H9 (cell line): ENCODE results near the gene ADAM11. TPM values are rescaled to one million over a fixed set of nuclear protein-coding genes. Genes with fewer than 3 reads are reported as not detected.

Experiments used
- DNase-seq: peaks from one replicate; pipeline ENCODE4 v3.0.0-alpha.2; 2017
- H2AFZ ChIP-seq: one replicate; pipeline ENCODE4 v1.6.1; 2013; ENCODE audit warnings: mild to moderate bottlenecking, low read length, control low read depth, moderate library complexity
- H2AK5ac ChIP-seq: 2 replicates; pipeline ENCODE4 v1.6.1; 2013; ENCODE audit warnings: low read length, control low read depth, mixed read lengths; ENCODE audit not compliant: insufficient read length
- H2BK120ac ChIP-seq: one replicate; pipeline ENCODE4 v1.6.1; 2013; ENCODE audit warnings: low read depth, mild to moderate bottlenecking, low read length, control low read depth, inconsistent platforms; ENCODE audit not compliant: poor library complexity, severe bottlenecking
- H2BK12ac ChIP-seq: 2 replicates; pipeline ENCODE4 v1.6.1; 2013; ENCODE audit warnings: low read length, control low read depth, mixed read lengths, low read depth; ENCODE audit not compliant: insufficient read length
- H2BK15ac ChIP-seq: 2 replicates; pipeline ENCODE4 v1.6.1; 2013; ENCODE audit warnings: low read depth, low read length, control low read depth
- H2BK20ac ChIP-seq: one replicate; pipeline ENCODE4 v1.6.1; 2013; ENCODE audit warnings: low read depth, mild to moderate bottlenecking, low read length, control low read depth, inconsistent platforms; ENCODE audit not compliant: poor library complexity, severe bottlenecking
- H2BK5ac ChIP-seq: 2 replicates; pipeline ENCODE4 v1.6.1; 2013; ENCODE audit warnings: low read length, control low read depth, mixed read lengths; ENCODE audit not compliant: insufficient read length
- H3K14ac ChIP-seq: 2 replicates; pipeline ENCODE4 v1.6.1; 2013; ENCODE audit warnings: low read length, control low read depth; ENCODE audit not compliant: insufficient read depth
- H3K18ac ChIP-seq: 2 replicates; pipeline ENCODE4 v1.6.1; 2013; ENCODE audit warnings: low read depth, mild to moderate bottlenecking, mixed read lengths, low read length, control low read depth; ENCODE audit not compliant: insufficient read length
- H3K23ac ChIP-seq: 2 replicates; pipeline ENCODE4 v1.6.1; 2013; ENCODE audit warnings: low read length, control low read depth, mixed read lengths, low read depth; ENCODE audit not compliant: insufficient read length
- H3K23me2 ChIP-seq: 2 replicates; pipeline ENCODE4 v1.6.1; 2013; ENCODE audit warnings: low read depth, mild to moderate bottlenecking, mixed read lengths, low read length, control low read depth; ENCODE audit not compliant: insufficient read length, poor library complexity, severe bottlenecking
- H3K27ac ChIP-seq: 2 replicates; pipeline ENCODE4 v1.5.1; 2013; ENCODE audit warnings: low read length, control low read depth, mixed read lengths, low read depth; ENCODE audit not compliant: insufficient read length
- H3K27me3 ChIP-seq: 2 replicates; pipeline ENCODE4 v1.6.1; 2013; ENCODE audit warnings: low read length, control low read depth, inconsistent platforms; ENCODE audit not compliant: insufficient read depth
- H3K4ac ChIP-seq: 2 replicates; pipeline ENCODE4 v1.6.1; 2013; ENCODE audit warnings: low read depth, mild to moderate bottlenecking, control low read depth, inconsistent platforms, low read length, moderate library complexity
- H3K4me1 ChIP-seq: 2 replicates; pipeline ENCODE4 v1.6.1; 2013; ENCODE audit warnings: low read length, control low read depth, inconsistent platforms; ENCODE audit not compliant: insufficient read depth
- H3K4me2 ChIP-seq: 2 replicates; pipeline ENCODE4 v1.6.1; 2013; ENCODE audit warnings: low read length, control low read depth, mixed read lengths; ENCODE audit not compliant: insufficient read length, insufficient read depth
- H3K56ac ChIP-seq: 2 replicates; pipeline ENCODE4 v1.6.1; 2013; ENCODE audit warnings: low read depth, mild to moderate bottlenecking, mixed read lengths, low read length, control low read depth; ENCODE audit not compliant: insufficient read length
- H3K79me1 ChIP-seq: 2 replicates; pipeline ENCODE4 v1.6.1; 2013; ENCODE audit warnings: low read depth, mild to moderate bottlenecking, moderate library complexity, low read length, control low read depth, inconsistent platforms; ENCODE audit not compliant: insufficient read depth, poor library complexity, severe bottlenecking
- H3K79me2 ChIP-seq: 2 replicates; pipeline ENCODE4 v1.6.1; 2013; ENCODE audit warnings: low read length, control low read depth, inconsistent platforms; ENCODE audit not compliant: insufficient read depth
- H3K9ac ChIP-seq: 2 replicates; pipeline ENCODE4 v1.6.1; 2013; ENCODE audit warnings: low read length, control low read depth, mixed read lengths; ENCODE audit not compliant: insufficient read length; ENCODE audit errors: extremely low read depth
- H3K9me3 ChIP-seq: one replicate; pipeline ENCODE4 v1.6.1; 2013; ENCODE audit warnings: low read depth, low read length, inconsistent platforms; ENCODE audit not compliant: control insufficient read depth
- H3T11ph ChIP-seq: one replicate; pipeline ENCODE4 v1.6.1; 2013; ENCODE audit warnings: mild to moderate bottlenecking, low read length, control low read depth, inconsistent platforms
- H4K20me1 ChIP-seq: one replicate; pipeline ENCODE4 v1.6.1; 2013; ENCODE audit not compliant: control insufficient read depth, insufficient read length, insufficient read depth
- H4K5ac ChIP-seq: 2 replicates; pipeline ENCODE4 v1.6.1; 2013; ENCODE audit warnings: low read depth, mild to moderate bottlenecking, mixed read lengths, low read length, control low read depth; ENCODE audit not compliant: insufficient read length
- H4K8ac ChIP-seq: replicated peaks from 2 replicates; pipeline ENCODE4 v1.6.1; 2013; ENCODE audit warnings: low read length, control low read depth, mixed read lengths, low read depth; ENCODE audit not compliant: insufficient read length
- H4K91ac ChIP-seq: 2 replicates; pipeline ENCODE4 v1.6.1; 2013; ENCODE audit warnings: low read depth, mild to moderate bottlenecking, moderate library complexity, mixed read lengths, low read length, control low read depth; ENCODE audit not compliant: insufficient read length
- H3K27ac Mint-ChIP-seq, 3 experiments: 2 replicates in 2 of 3; 3 replicates in 1 of 3; pipeline ENCODE4 v1.8.0; 2020 to 2021; ENCODE audit warnings: mixed read lengths in 3 of 3, mild to moderate bottlenecking in 1 of 3, moderate library complexity in 1 of 3
- H3K27me3 Mint-ChIP-seq: 2 replicates; pipeline ENCODE4 v1.8.0; 2021; ENCODE audit warnings: low read depth, mild to moderate bottlenecking, moderate library complexity, mixed read lengths
- H3K36me3 Mint-ChIP-seq, 3 experiments: 2 replicates in 2 of 3; 3 replicates in 1 of 3; pipeline ENCODE4 v1.8.0; 2020 to 2021; ENCODE audit warnings: low read depth in 3 of 3, mixed read lengths in 3 of 3; ENCODE audit not compliant: insufficient read depth in 1 of 3
- H3K4me1 Mint-ChIP-seq, 2 experiments: 2 replicates each; pipeline ENCODE4 v1.8.0; 2020; ENCODE audit warnings: mixed read lengths in 2 of 2
- H3K4me3 Mint-ChIP-seq, 2 experiments: 2 replicates in 1 of 2; 3 replicates in 1 of 2; pipeline ENCODE4 v1.8.0; 2020 to 2021; ENCODE audit warnings: mild to moderate bottlenecking in 2 of 2, mixed read lengths in 2 of 2, moderate library complexity in 1 of 2
- H3K9me3 Mint-ChIP-seq, 2 experiments: 2 replicates in 1 of 2; 3 replicates in 1 of 2; pipeline ENCODE4 v1.8.0; 2020; ENCODE audit warnings: mild to moderate bottlenecking in 2 of 2, mixed read lengths in 2 of 2, moderate library complexity in 1 of 2
- WGBS: extraction: QIAGEN DNeasy Blood & Tissue Kit; methylation state at CpG from one replicate; pipeline ENCODE4 v1.1.7; 2013; ENCODE audit warnings: missing lambda C conversion rate, low lambda C conversion rate, mixed read lengths; ENCODE audit not compliant: insufficient read length; ENCODE audit errors: extremely low coverage; 5-methylcytosine and 5-hydroxymethylcytosine counted together
- total RNA-seq: library from RNA; stranded (reverse); gene quantifications from 2 replicates; pipeline ENCODE4 v1.2.1, GENCODE V29; 2021
- TF ChIP-seq, protein P1 (sequence below): fragments of 200-600 bp; sonication (generic); conservative IDR thresholded peaks from 3 replicates; pipeline ENCODE4 v1.8.0; 2021; ENCODE audit warnings: antibody characterized with exemption, mild to moderate bottlenecking

Gene ADAM11
- total RNA-seq, 1 experiment from 2014 or later = 4.6 TPM

GRCh38 chr17:44785921-44786320 is 27.1 kb downstream of the ADAM11 start:
- peaks cover 12 to 27% of the 10 kb centered on the region in 2 experiments for H3K4me1 Mint-ChIP-seq
- WGBS = no CpG with 5 or more reads among the region's 7 CpGs
- H2AK5ac ChIP-seq = no peak overlapping the region
- no peak overlapping the region for H3K4me2 ChIP-seq
- no peak overlapping the region for H3K27ac ChIP-seq
- H3K56ac ChIP-seq = no peak overlapping the region
- no peaks in the 10 kb centered on the region for H3K23me2 ChIP-seq
- H2BK15ac ChIP-seq = no peak overlapping the region
- no peak overlapping the region for H2BK5ac ChIP-seq
- no peaks in the 10 kb centered on the region for H4K20me1 ChIP-seq
- no peaks in the 10 kb centered on the region for H3K79me1 ChIP-seq
- no peaks in the 10 kb centered on the region; the same call in 1 of the 2 replicates for H3K27me3 Mint-ChIP-seq
- H3K14ac ChIP-seq = no peak overlapping the region
- H2BK12ac ChIP-seq = no peak overlapping the region
- H4K8ac ChIP-seq = no peak overlapping the region
- H3K9me3 ChIP-seq = no peaks in the 10 kb centered on the region
- H3K79me2 ChIP-seq = no peaks in the 10 kb centered on the region
- H3K9ac ChIP-seq = no peak overlapping the region
- no peak overlapping the region for H3K27ac Mint-ChIP-seq
- no peak overlapping the region for H2BK120ac ChIP-seq
- H3T11ph ChIP-seq = no peak overlapping the region
- no peak overlapping the region for H2AFZ ChIP-seq
- peaks cover 2% of the 10 kb centered on the region; the same call in 1 of the 2 replicates for H3K4me1 ChIP-seq
- H4K5ac ChIP-seq = no peak overlapping the region
- TF ChIP-seq, protein P1, sequence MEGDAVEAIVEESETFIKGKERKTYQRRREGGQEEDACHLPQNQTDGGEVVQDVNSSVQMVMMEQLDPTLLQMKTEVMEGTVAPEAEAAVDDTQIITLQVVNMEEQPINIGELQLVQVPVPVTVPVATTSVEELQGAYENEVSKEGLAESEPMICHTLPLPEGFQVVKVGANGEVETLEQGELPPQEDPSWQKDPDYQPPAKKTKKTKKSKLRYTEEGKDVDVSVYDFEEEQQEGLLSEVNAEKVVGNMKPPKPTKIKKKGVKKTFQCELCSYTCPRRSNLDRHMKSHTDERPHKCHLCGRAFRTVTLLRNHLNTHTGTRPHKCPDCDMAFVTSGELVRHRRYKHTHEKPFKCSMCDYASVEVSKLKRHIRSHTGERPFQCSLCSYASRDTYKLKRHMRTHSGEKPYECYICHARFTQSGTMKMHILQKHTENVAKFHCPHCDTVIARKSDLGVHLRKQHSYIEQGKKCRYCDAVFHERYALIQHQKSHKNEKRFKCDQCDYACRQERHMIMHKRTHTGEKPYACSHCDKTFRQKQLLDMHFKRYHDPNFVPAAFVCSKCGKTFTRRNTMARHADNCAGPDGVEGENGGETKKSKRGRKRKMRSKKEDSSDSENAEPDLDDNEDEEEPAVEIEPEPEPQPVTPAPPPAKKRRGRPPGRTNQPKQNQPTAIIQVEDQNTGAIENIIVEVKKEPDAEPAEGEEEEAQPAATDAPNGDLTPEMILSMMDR = no peak
- DNase-seq = peak; percentile 33
- no peak overlapping the region for H3K4ac ChIP-seq
- H3K4me3 Mint-ChIP-seq = no peak overlapping the region
- no peaks in the 10 kb centered on the region for H3K9me3 Mint-ChIP-seq
- H3K27me3 ChIP-seq = no peaks in the 10 kb centered on the region
- H3K23ac ChIP-seq = no peak overlapping the region
- no peak overlapping the region for H3K18ac ChIP-seq
- H4K91ac ChIP-seq = no peak overlapping the region
- H3K36me3 Mint-ChIP-seq = no peaks in the 10 kb centered on the region
- no peak overlapping the region for H2BK20ac ChIP-seq
